ENCODE data around the gene METTL21C.

The METTL21C gene

GRCh38 chr13:102694937-102695336 is at the start of gene METTL21C:
METTL21C (minus strand) TSS chr13:102695044; CDS start chr13:102694498, 546 bp downstream.
- TF ChIP-seq CTCF (IDR thresholded peaks at IDR 0.05) (no peak), ZFX (IDR thresholded peaks at IDR 0.05; ENCODE audit: borderline replicate concordance) (no peak)
- H3K27ac ChIP-seq: no peak within 1 kb of the TSS

GRCh38 chr13:102742506-102742905 is 47.7 kb upstream of the METTL21C start:
- H3K27ac ChIP-seq: no peak overlapping the region
- TF ChIP-seq ZFX (IDR thresholded peaks at IDR 0.05; ENCODE audit: borderline replicate concordance) (no peak), CTCF (IDR thresholded peaks at IDR 0.05) (no peak)

- no peak overlapping the region for H3K27ac ChIP-seq
- TF ChIP-seq CTCF (IDR thresholded peaks at IDR 0.05) (no peak), ZFX (IDR thresholded peaks at IDR 0.05; ENCODE audit: borderline replicate concordance) (no peak)
Observed at GRCh38 chr13:102742101-102742500, 47.3 kb upstream of the METTL21C start.

GRCh38 chr13:102729560-102730270 is 34.9 kb upstream of the METTL21C start:
- H3K27ac ChIP-seq: no peak overlapping the region
- TF ChIP-seq ZFX (IDR thresholded peaks at IDR 0.05; ENCODE audit: borderline replicate concordance): no peak
- no peak for TF ChIP-seq CTCF (IDR thresholded peaks at IDR 0.05)

GRCh38 chr13:102726430-102726829 is 31.6 kb upstream of the METTL21C start:
- TF ChIP-seq CTCF (IDR thresholded peaks at IDR 0.05) (no peak), ZFX (IDR thresholded peaks at IDR 0.05; ENCODE audit: borderline replicate concordance) (no peak)
- H3K27ac ChIP-seq: no peak overlapping the region

GRCh38 chr13:102724923-102725322 is 30.1 kb upstream of the METTL21C start:
- TF ChIP-seq ZFX (IDR thresholded peaks at IDR 0.05; ENCODE audit: borderline replicate concordance) (no peak), CTCF (IDR thresholded peaks at IDR 0.05) (peak; percentile 72)

GRCh38 chr13:102721800-102722231 is 27.0 kb upstream of the METTL21C start:
- no peak overlapping the region for H3K27ac ChIP-seq
- TF ChIP-seq ZFX (IDR thresholded peaks at IDR 0.05; ENCODE audit: borderline replicate concordance): no peak
- no peak for TF ChIP-seq CTCF (IDR thresholded peaks at IDR 0.05)

More at GRCh38 chr13:102724923-102725322, 30.1 kb upstream of the METTL21C start:
- no peak overlapping the region for H3K27ac ChIP-seq
